Neural progenitor cell (in vitro differentiated cells): ENCODE data around the gene MPPE1. TPM values are rescaled to one million over a fixed set of nuclear protein-coding genes. Genes with fewer than 3 reads are reported as not detected.
A peak's percentile ranks its signal among the peaks of the same experiment; 100 is the strongest.

Experiments used
- DNase-seq: peaks from one replicate; pipeline ENCODE4 v3.0.0-alpha.2; 2016; ENCODE audit warnings: low spot score
- H2AFZ ChIP-seq: fragments of 200-600 bp; sonication (generic); replicated peaks from 2 replicates; pipeline ENCODE4 v1.6.1; 2016; ENCODE audit warnings: antibody characterized with exemption
- H3F3A ChIP-seq: fragments of 200-600 bp; sonication (generic); 2 replicates; pipeline ENCODE4 v1.6.1; 2016; ENCODE audit warnings: antibody characterized with exemption, low read depth
- H3K27ac ChIP-seq: fragments of 200-600 bp; sonication (generic); 2 replicates; pipeline ENCODE4 v1.5.1; 2016; ENCODE audit warnings: mild to moderate bottlenecking
- H3K27me3 ChIP-seq: fragments of 200-600 bp; sonication (generic); 2 replicates; pipeline ENCODE4 v1.6.1; 2016; ENCODE audit warnings: mild to moderate bottlenecking, moderate library complexity
- H3K36me3 ChIP-seq: fragments of 200-600 bp; sonication (generic); 2 replicates; pipeline ENCODE4 v1.5.1; 2016
- H3K4me1 ChIP-seq: fragments of 200-600 bp; sonication (generic); 2 replicates; pipeline ENCODE4 v1.6.1; 2016; ENCODE audit warnings: mixed run types
- H3K4me2 ChIP-seq: fragments of 200-600 bp; sonication (generic); 2 replicates; pipeline ENCODE4 v1.6.1; 2016
- H3K4me3 ChIP-seq: fragments of 200-600 bp; sonication (generic); 2 replicates; pipeline ENCODE4 v1.5.1; 2016
- H3K79me2 ChIP-seq: fragments of 200-600 bp; sonication (generic); 2 replicates; pipeline ENCODE4 v1.6.1; 2016; ENCODE audit warnings: low read depth
- H3K9ac ChIP-seq: fragments of 200-600 bp; sonication (generic); 2 replicates; pipeline ENCODE4 v1.6.1; 2016
- H3K9me3 ChIP-seq: fragments of 200-600 bp; sonication (generic); 2 replicates; pipeline ENCODE4 v1.5.1; 2016; ENCODE audit warnings: low read depth
- H4K20me1 ChIP-seq: fragments of 200-600 bp; sonication (generic); 2 replicates; pipeline ENCODE4 v1.6.1; 2016; ENCODE audit warnings: low read depth
- H3K27ac Mint-ChIP-seq: 3 replicates; pipeline ENCODE4 v1.8.0; 2021; ENCODE audit warnings: mixed read lengths
- H3K27me3 Mint-ChIP-seq: 2 replicates; pipeline ENCODE4 v1.8.0; 2022; ENCODE audit warnings: low read depth, mild to moderate bottlenecking, inconsistent platforms, moderate library complexity, mixed read lengths; ENCODE audit not compliant: insufficient read depth
- H3K36me3 Mint-ChIP-seq: 3 replicates; pipeline ENCODE4 v1.8.0; 2021; ENCODE audit warnings: mixed read lengths
- H3K4me1 Mint-ChIP-seq: 3 replicates; pipeline ENCODE4 v1.8.0; 2021; ENCODE audit warnings: mixed read lengths
- H3K4me3 Mint-ChIP-seq: 3 replicates; pipeline ENCODE4 v1.8.0; 2021; ENCODE audit warnings: mild to moderate bottlenecking, moderate library complexity, mixed read lengths
- H3K9me3 Mint-ChIP-seq: 3 replicates; pipeline ENCODE4 v1.8.0; 2020; ENCODE audit warnings: mixed read lengths
- EZH2 ChIP-seq: fragments of 200-600 bp; sonication (generic); IDR thresholded peaks from 2 replicates; pipeline ENCODE4 v1.6.1; 2017; ENCODE audit warnings: antibody characterized with exemption, mild to moderate bottlenecking, moderate library complexity
- EZH2phosphoT487 ChIP-seq: fragments of 200-600 bp; sonication (generic); IDR thresholded peaks from 2 replicates; pipeline ENCODE4 v1.6.1; 2017; ENCODE audit warnings: antibody characterized with exemption
- total RNA-seq: library from RNA; depleted of rRNA; stranded (reverse); fragments of >200 nt; gene quantifications from 2 replicates; pipeline ENCODE4 v1.2.3, GENCODE V29; 2015; ENCODE audit warnings: low replicate concordance
- TF ChIP-seq, protein P1 (sequence below): fragments of 200-600 bp; sonication (generic); IDR thresholded peaks from 2 replicates; pipeline ENCODE4 v1.5.1; 2017; ENCODE audit warnings: antibody characterized with exemption, mild to moderate bottlenecking

Gene MPPE1, protein sequence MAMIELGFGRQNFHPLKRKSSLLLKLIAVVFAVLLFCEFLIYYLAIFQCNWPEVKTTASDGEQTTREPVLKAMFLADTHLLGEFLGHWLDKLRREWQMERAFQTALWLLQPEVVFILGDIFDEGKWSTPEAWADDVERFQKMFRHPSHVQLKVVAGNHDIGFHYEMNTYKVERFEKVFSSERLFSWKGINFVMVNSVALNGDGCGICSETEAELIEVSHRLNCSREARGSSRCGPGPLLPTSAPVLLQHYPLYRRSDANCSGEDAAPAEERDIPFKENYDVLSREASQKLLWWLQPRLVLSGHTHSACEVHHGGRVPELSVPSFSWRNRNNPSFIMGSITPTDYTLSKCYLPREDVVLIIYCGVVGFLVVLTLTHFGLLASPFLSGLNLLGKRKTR
- total RNA-seq, result 12.2 and 17.3 TPM in 2 replicates

DNA sequence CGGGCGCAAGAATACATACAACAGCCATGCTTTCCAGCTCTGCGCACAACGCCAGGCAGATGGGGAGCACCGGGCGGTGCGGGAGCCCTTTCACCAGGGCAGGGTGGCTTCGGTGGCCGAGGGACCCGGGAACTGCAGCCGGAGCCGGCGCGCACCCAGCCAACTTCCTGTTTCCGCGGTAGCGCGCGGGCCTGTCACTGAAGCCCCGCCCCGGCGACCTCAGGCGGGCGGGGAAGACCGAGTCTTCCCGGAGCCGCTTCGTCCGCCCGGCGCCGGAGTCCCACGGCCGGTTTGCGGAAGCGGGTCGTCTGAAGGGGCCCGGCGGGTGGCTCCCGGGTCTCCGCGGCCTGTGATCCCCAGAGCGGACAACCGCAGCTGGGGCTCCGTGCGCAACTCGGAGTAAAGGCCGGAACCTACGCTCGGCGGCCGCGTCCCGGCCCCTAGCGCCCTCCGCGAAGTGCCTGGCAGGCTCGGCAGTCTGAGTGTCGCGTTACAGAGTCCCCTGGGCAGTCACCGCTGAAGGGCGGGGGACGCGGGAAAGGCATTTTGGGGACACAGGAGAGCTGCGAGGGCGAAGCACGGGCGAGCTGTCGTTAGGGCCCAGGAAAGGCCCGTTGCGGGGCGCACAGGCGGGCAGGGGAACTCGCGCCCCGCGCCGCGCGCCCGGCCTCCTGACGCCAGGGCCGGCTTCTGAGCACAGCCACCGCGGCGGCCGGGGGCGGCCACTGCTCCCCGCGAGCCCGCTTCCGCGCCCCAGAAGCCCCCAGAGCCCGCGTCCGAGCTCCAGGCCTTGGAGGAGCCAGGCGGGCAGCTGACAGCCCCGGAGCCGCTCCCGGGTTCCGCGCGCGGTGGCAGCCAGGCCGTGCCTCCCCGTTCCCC lies at the start of gene MPPE1:
MPPE1 (minus strand) TSS at position 136 of the 879 bp plus-strand sequence. CDS start 11,053 bp downstream, outside the sequence.
- Mint-ChIP-seq H3K4me1 (peaks cover 17% of the 10 kb centered on the region), H3K27ac (peak within 1 kb of the TSS; percentile 40)
- H3K9ac ChIP-seq, result peak within 1 kb of the TSS; percentile 45

DNA sequence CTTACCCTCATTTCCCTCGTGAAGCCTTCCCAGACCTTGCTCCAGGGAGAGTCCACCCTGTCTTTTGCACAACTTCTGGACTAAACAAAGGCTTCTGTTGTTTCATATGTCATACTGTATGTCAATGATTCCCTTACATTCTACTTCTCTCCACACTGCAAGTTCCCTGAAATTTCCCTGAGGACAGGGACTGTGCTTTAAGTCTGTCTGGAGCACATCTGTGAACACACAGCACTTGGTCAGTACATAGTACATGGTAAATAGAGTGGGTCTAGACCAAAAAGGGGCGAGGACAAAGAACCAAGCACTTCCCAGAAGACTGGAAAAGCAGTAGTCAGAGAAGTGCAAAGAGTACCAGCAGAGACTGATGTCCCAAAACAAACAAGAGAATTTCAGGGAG lies 49.5 kb upstream of the MPPE1 start:
- Histone ChIP-seq H3K4me1 (peaks cover 4% of the 10 kb centered on the region), H3K27me3 (no peaks in the 10 kb centered on the region), H3K36me3 (no peaks in the 10 kb centered on the region), H3K9me3 (no peaks in the 10 kb centered on the region), H2AFZ (no peak overlapping the region), H3K9ac (no peak overlapping the region), H3K4me2 (no peak overlapping the region), H3K27ac (no peak overlapping the region), H4K20me1 (no peaks in the 10 kb centered on the region), H3F3A (peaks cover 2% of the 10 kb centered on the region), H3K4me3 (no peak overlapping the region), H3K79me2 (no peaks in the 10 kb centered on the region)
- Mint-ChIP-seq H3K9me3 (peaks cover 24% of the 10 kb centered on the region), H3K27me3 (peaks cover 5% of the 10 kb centered on the region), H3K4me1 (peaks cover 19% of the 10 kb centered on the region), H3K36me3 (peaks cover 7% of the 10 kb centered on the region), H3K4me3 (peak overlapping the region; percentile 26), H3K27ac (peak overlapping the region; percentile 14)
- TF ChIP-seq EZH2 (no peak), EZH2phosphoT487 (no peak)
- TF ChIP-seq, protein P1, sequence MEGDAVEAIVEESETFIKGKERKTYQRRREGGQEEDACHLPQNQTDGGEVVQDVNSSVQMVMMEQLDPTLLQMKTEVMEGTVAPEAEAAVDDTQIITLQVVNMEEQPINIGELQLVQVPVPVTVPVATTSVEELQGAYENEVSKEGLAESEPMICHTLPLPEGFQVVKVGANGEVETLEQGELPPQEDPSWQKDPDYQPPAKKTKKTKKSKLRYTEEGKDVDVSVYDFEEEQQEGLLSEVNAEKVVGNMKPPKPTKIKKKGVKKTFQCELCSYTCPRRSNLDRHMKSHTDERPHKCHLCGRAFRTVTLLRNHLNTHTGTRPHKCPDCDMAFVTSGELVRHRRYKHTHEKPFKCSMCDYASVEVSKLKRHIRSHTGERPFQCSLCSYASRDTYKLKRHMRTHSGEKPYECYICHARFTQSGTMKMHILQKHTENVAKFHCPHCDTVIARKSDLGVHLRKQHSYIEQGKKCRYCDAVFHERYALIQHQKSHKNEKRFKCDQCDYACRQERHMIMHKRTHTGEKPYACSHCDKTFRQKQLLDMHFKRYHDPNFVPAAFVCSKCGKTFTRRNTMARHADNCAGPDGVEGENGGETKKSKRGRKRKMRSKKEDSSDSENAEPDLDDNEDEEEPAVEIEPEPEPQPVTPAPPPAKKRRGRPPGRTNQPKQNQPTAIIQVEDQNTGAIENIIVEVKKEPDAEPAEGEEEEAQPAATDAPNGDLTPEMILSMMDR, result no peak
- no peak for DNase-seq

More for the DNA sequence above, at the start of gene MPPE1:
- H4K20me1 ChIP-seq, result no peaks in the 10 kb centered on the region
- TF ChIP-seq EZH2 (peak; percentile 37), EZH2phosphoT487 (no peak)
- TF ChIP-seq, protein P1, result peak; percentile 4
- peak; percentile 95 for DNase-seq
- H3K27me3 ChIP-seq, result peaks cover 11% of the 10 kb centered on the region
- peak within 1 kb of the TSS; percentile 93 for H3K4me3 Mint-ChIP-seq
- peaks cover 3% of the 10 kb centered on the region for H3K27me3 Mint-ChIP-seq
- peaks cover 19% of the 10 kb centered on the region for H3F3A ChIP-seq
- peak within 1 kb of the TSS; percentile 99 for H3K4me2 ChIP-seq
- no peaks in the 10 kb centered on the region for H3K36me3 ChIP-seq
- H3K79me2 ChIP-seq, result no peaks in the 10 kb centered on the region
- peak within 1 kb of the TSS; percentile 65 for H3K27ac ChIP-seq
- H3K4me1 ChIP-seq, result peaks cover 4% of the 10 kb centered on the region
- no peaks in the 10 kb centered on the region for H3K36me3 Mint-ChIP-seq
- peak within 1 kb of the TSS; percentile 86 for H3K4me3 ChIP-seq
- no peaks in the 10 kb centered on the region for H3K9me3 ChIP-seq
- H2AFZ ChIP-seq, result peak within 1 kb of the TSS; percentile 95
- H3K9me3 Mint-ChIP-seq, result no peaks in the 10 kb centered on the region

DNA sequence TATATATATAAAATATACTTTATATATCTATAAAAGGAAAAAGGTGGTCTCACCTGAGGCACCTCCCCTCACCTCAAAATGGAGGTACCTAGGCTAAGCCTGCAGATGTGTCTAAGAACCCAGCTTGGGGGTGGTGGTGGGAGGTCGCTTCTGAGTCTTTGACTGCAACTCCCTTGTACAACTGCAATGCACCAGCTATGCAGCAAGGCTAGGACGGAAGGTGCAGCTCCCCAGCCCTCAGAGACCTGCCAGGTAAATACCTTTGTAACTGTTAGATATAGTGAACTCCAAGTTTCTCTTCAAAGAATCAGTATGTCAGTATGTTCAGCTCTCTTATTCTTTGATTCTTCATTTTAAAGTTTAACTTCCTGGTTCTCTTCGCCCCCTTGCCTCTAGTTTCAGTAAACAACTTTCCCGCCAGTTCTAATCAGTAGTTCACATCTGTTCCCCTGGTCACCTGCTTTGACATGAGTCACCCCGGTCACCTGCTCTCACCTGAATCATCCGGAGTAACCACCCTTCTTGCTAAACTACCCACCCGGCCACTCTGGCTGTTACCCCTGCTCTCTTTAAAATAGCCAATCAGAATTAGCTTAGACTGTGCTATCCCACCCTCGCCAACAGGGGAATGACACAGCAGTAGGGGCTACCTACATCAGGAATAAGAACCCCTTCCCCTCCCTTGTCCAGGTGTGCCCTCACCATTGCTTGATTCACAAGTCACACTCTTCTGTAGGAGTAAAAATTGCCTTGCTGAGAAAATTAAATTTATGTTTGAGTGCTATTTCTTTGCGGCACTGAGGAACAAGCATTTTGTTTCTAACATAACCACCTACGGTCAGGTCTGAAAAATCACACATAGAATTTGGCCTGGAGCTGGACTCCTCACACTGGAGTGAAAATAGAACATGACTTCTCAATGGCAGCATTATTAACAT lies 48.5 kb upstream of the MPPE1 start:
- H3K27ac ChIP-seq, result no peak overlapping the region
- H2AFZ ChIP-seq, result no peak overlapping the region
- no peak overlapping the region for H3K4me2 ChIP-seq
- Mint-ChIP-seq H3K4me1 (peaks cover 21% of the 10 kb centered on the region), H3K9me3 (peaks cover 24% of the 10 kb centered on the region), H3K36me3 (peaks cover 7% of the 10 kb centered on the region), H3K27ac (no peak overlapping the region), H3K27me3 (peaks cover 5% of the 10 kb centered on the region), H3K4me3 (no peak overlapping the region)
- H3K27me3 ChIP-seq, result no peaks in the 10 kb centered on the region
- no peaks in the 10 kb centered on the region for H4K20me1 ChIP-seq
- H3K36me3 ChIP-seq, result no peaks in the 10 kb centered on the region
- TF ChIP-seq, protein P1, result no peak
- TF ChIP-seq EZH2, result no peak
- peaks cover 2% of the 10 kb centered on the region for H3F3A ChIP-seq
- no peaks in the 10 kb centered on the region for H3K9me3 ChIP-seq
- no peak overlapping the region for H3K9ac ChIP-seq
- no peak overlapping the region for H3K4me3 ChIP-seq
- H3K4me1 ChIP-seq, result peaks cover 8% of the 10 kb centered on the region
- DNase-seq, result no peak
- no peaks in the 10 kb centered on the region for H3K79me2 ChIP-seq
